Skeletal muscle tissue (tissue), 4 donors: ENCODE data around the gene OSBPL5. TPM values are rescaled to one million over a fixed set of nuclear protein-coding genes. Genes with fewer than 3 reads are reported as not detected.

Experiments
- H3K27ac ChIP-seq: one replicate; pipeline ENCODE4 v1.7.0; 2013; ENCODE audit warnings: mild to moderate bottlenecking, low read depth, low read length, inconsistent platforms
- H3K27me3 ChIP-seq, 3 donors: one replicate each; pipeline ENCODE4 v1.7.0; 2013; ENCODE audit warnings: low read length in 3 of 3; ENCODE audit not compliant: control insufficient read depth in 3 of 3, insufficient read depth in 3 of 3
- H3K36me3 ChIP-seq, 3 donors: one replicate each; pipeline ENCODE4 v1.7.0; 2013; ENCODE audit warnings: low read length in 3 of 3; ENCODE audit not compliant: control insufficient read depth in 3 of 3, insufficient read depth in 3 of 3
- H3K4me1 ChIP-seq, 3 donors: one replicate each; pipeline ENCODE4 v1.7.0; 2013; ENCODE audit warnings: low read length in 3 of 3, mild to moderate bottlenecking in 3 of 3; ENCODE audit not compliant: control insufficient read depth in 3 of 3, insufficient read depth in 3 of 3
- H3K4me3 ChIP-seq, 3 donors: one replicate each; pipeline ENCODE4 v1.7.0; 2013; ENCODE audit warnings: low read length in 3 of 3
- H3K9ac ChIP-seq, 3 donors: one replicate each; pipeline ENCODE4 v1.7.0; 2013; ENCODE audit warnings: low read length in 3 of 3, mild to moderate bottlenecking in 3 of 3, moderate library complexity in 2 of 3, low read depth in 1 of 3
- H3K9me3 ChIP-seq, 3 donors: one replicate each; pipeline ENCODE4 v1.7.0; 2013; ENCODE audit warnings: low read length in 3 of 3; ENCODE audit not compliant: control insufficient read depth in 3 of 3
- total RNA-seq: library from RNA; depleted of rRNA; stranded (reverse); fragments of >200 nt; gene quantifications from one replicate; pipeline ENCODE4 v1.2.3, GENCODE V29; 2014
- donor health status: Osteomylitis.

The OSBPL5 gene
- total RNA-seq, 1 donor from 2014 or later = 19.3 TPM

- Histone ChIP-seq H3K27me3 (no peaks in the 10 kb centered on the region), H3K4me3 (no peak overlapping the region), H3K9me3 (no peaks in the 10 kb centered on the region), H3K27ac (no peak overlapping the region), H3K36me3 (no peaks in the 10 kb centered on the region), H3K9ac (no peak overlapping the region), H3K4me1 (peaks cover 0 to 28% (median 27%) of the 10 kb centered on the region in 3 donors)
Observed at GRCh38 chr11:3134651-3135480, 30.2 kb downstream of the OSBPL5 start.

DNA sequence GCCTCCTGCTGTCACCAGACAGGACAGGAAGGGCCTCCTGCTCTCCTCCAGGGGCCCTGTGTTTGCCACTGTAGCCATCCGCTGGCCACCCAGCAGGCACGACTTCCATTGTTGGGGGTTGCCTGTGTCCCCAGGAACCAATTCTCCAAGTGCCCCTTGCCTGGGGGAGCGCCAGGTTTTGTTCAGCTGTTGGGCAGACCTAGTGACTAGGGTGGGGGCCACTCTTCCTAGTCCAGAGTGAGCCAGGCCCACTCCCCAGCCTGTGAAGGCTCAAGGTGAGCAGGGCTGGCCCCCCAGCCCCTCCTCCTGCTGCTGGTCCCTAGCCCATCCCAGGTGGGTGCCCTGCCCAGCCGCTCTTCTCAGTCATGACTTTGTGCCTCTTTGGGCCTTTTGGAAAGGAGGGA lies 30.9 kb downstream of the OSBPL5 start:
- Histone ChIP-seq H3K9ac (no peak overlapping the region), H3K9me3 (no peaks in the 10 kb centered on the region), H3K36me3 (no peaks in the 10 kb centered on the region), H3K27me3 (no peaks in the 10 kb centered on the region), H3K4me1 (peaks cover 0 to 28% (median 22%) of the 10 kb centered on the region in 3 donors), H3K27ac (no peak overlapping the region), H3K4me3 (no peak overlapping the region)

- H3K9me3 ChIP-seq = no peaks in the 10 kb centered on the region
- peaks cover 0 to 24% (median 16%) of the 10 kb centered on the region in 3 donors for H3K4me1 ChIP-seq
- no peak overlapping the region for H3K4me3 ChIP-seq
- no peaks in the 10 kb centered on the region for H3K27me3 ChIP-seq
- no peaks in the 10 kb centered on the region for H3K36me3 ChIP-seq
- peak overlapping the region in 1 of 3 donors; percentile 16 for H3K9ac ChIP-seq
- no peak overlapping the region for H3K27ac ChIP-seq
Observed at GRCh38 chr11:3133261-3134217, 31.6 kb downstream of the OSBPL5 start.

GRCh38 chr11:3132831-3133260 lies 32.3 kb downstream of the OSBPL5 start:
- Histone ChIP-seq H3K36me3 (no peaks in the 10 kb centered on the region), H3K27me3 (no peaks in the 10 kb centered on the region), H3K4me3 (no peak overlapping the region), H3K9ac (peak overlapping the region in 1 of 3 donors; percentile 16), H3K27ac (no peak overlapping the region), H3K9me3 (no peaks in the 10 kb centered on the region), H3K4me1 (peaks cover 0 to 25% (median 15%) of the 10 kb centered on the region in 3 donors)

DNA sequence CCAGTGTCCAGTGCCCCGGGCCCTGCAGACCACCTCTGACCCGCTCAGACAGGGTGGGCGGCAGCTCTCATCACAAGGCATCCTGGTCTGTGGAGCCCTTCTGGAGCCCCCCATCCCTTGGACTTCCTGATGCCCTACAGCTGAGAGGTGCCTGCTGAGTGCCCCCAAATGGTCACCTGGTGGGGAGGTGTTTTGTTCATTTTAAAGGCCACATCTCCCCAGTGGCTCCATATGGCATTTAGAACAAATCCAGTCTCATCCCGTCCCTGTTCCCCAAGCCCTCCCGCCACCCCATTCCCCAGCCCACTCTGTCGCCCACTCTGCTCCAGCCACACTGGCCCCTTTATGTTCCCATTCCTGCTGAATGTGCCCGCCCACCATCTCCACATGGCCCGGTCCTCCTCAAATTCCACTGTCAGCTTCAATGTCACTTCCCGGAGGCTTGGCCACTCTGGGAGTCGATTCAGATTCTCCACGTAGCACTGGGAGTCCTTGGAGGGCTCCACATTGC lies 32.8 kb downstream of the OSBPL5 start:
- no peak overlapping the region for H3K27ac ChIP-seq
- H3K36me3 ChIP-seq = no peaks in the 10 kb centered on the region
- H3K4me1 ChIP-seq = peaks cover 0 to 27% (median 15%) of the 10 kb centered on the region in 3 donors
- H3K4me3 ChIP-seq = no peak overlapping the region
- no peaks in the 10 kb centered on the region for H3K27me3 ChIP-seq
- no peaks in the 10 kb centered on the region for H3K9me3 ChIP-seq
- H3K9ac ChIP-seq = no peak overlapping the region

GRCh38 chr11:3131330-3131941 lies 33.7 kb downstream of the OSBPL5 start:
- no peaks in the 10 kb centered on the region for H3K27me3 ChIP-seq
- peaks cover 0 to 30% (median 17%) of the 10 kb centered on the region in 3 donors for H3K4me1 ChIP-seq
- no peak overlapping the region for H3K27ac ChIP-seq
- no peak overlapping the region for H3K4me3 ChIP-seq
- peaks cover 0 to 2% (median 0%) of the 10 kb centered on the region in 3 donors for H3K36me3 ChIP-seq
- no peaks in the 10 kb centered on the region for H3K9me3 ChIP-seq
- no peak overlapping the region for H3K9ac ChIP-seq

GRCh38 chr11:3130269-3131071 lies 34.6 kb downstream of the OSBPL5 start:
- peaks cover 0 to 3% (median 0%) of the 10 kb centered on the region in 3 donors for H3K36me3 ChIP-seq
- peaks cover 0 to 23% (median 16%) of the 10 kb centered on the region in 3 donors for H3K4me1 ChIP-seq
- H3K27ac ChIP-seq = no peak overlapping the region
- no peak overlapping the region for H3K4me3 ChIP-seq
- H3K9ac ChIP-seq = no peak overlapping the region
- no peaks in the 10 kb centered on the region for H3K27me3 ChIP-seq
- H3K9me3 ChIP-seq = no peaks in the 10 kb centered on the region

- Histone ChIP-seq H3K9ac (no peak overlapping the region), H3K27me3 (no peaks in the 10 kb centered on the region), H3K4me3 (no peak overlapping the region), H3K27ac (no peak overlapping the region), H3K36me3 (peaks cover 0 to 3% (median 0%) of the 10 kb centered on the region in 3 donors), H3K9me3 (no peaks in the 10 kb centered on the region), H3K4me1 (peaks cover 4 to 21% (median 16%) of the 10 kb centered on the region in 3 donors)
Observed at GRCh38 chr11:3129591-3130268, 35.4 kb downstream of the OSBPL5 start.
